Neural cell (in vitro differentiated cells): ENCODE data around the gene ACSS1. TPM values are rescaled to one million over a fixed set of nuclear protein-coding genes. Genes with fewer than 3 reads are reported as not detected.

Experiments used
- H2AFZ ChIP-seq: fragments of 200-600, 300-800 bp; sonication (generic), shearing (Covaris generic); 2 replicates; pipeline ENCODE4 v1.6.0; 2014; ENCODE audit warnings: low read depth, mild to moderate bottlenecking, antibody characterized with exemption, low read length, moderate library complexity
- H3F3A ChIP-seq: fragments of 200-600 bp; shearing (Covaris generic); 2 replicates; pipeline ENCODE4 v1.6.1; 2016; ENCODE audit warnings: mild to moderate bottlenecking, moderate library complexity, mixed read lengths, antibody characterized with exemption, low read length; ENCODE audit not compliant: insufficient read depth, poor library complexity, severe bottlenecking
- H3K27ac ChIP-seq: fragments of 200-600, 300-800 bp; sonication (generic), shearing (Covaris generic); 2 replicates; pipeline ENCODE4 v1.5.1; 2014; ENCODE audit warnings: mild to moderate bottlenecking, low read length, moderate library complexity
- H3K27me3 ChIP-seq: fragments of 300-800, 200-600 bp; sonication (generic), shearing (Covaris generic); 2 replicates; pipeline ENCODE4 v1.6.0; 2014; ENCODE audit warnings: mild to moderate bottlenecking, low read depth, low read length, moderate library complexity; ENCODE audit not compliant: insufficient read depth
- H3K36me3 ChIP-seq: fragments of 300-800, 200-600 bp; sonication (generic), shearing (Covaris generic); 2 replicates; pipeline ENCODE4 v1.5.1; 2014; ENCODE audit warnings: mild to moderate bottlenecking, antibody characterized with exemption, low read length, moderate library complexity; ENCODE audit not compliant: insufficient read depth
- H3K4me2 ChIP-seq: fragments of 300-800, 200-600 bp; sonication (generic), shearing (Covaris generic); 2 replicates; pipeline ENCODE4 v1.6.0; 2014; ENCODE audit warnings: mild to moderate bottlenecking, low read length
- H3K4me3 ChIP-seq: fragments of 300-800, 200-600 bp; sonication (generic), shearing (Covaris generic); 2 replicates; pipeline ENCODE4 v1.5.1; 2014; ENCODE audit warnings: mild to moderate bottlenecking, low read length, moderate library complexity
- H3K79me2 ChIP-seq: fragments of 200-600 bp; shearing (Covaris generic); replicated peaks from 2 replicates; pipeline ENCODE4 v1.6.0; 2014; ENCODE audit warnings: mild to moderate bottlenecking, low read length, moderate library complexity; ENCODE audit not compliant: insufficient read depth
- H3K9ac ChIP-seq: fragments of 300-800, 200-600 bp; sonication (generic), shearing (Covaris generic); 2 replicates; pipeline ENCODE4 v1.6.1; 2016; ENCODE audit warnings: mild to moderate bottlenecking, low read length, mixed read lengths
- H3K9me2 ChIP-seq: fragments of 200-600 bp; shearing (Covaris generic); 2 replicates; pipeline ENCODE4 v1.6.1; 2016; ENCODE audit warnings: mild to moderate bottlenecking, low read length, mixed read lengths; ENCODE audit not compliant: insufficient read depth
- H3K9me3 ChIP-seq: fragments of 200-600, 300-800 bp; sonication (generic), shearing (Covaris generic); 2 replicates; pipeline ENCODE4 v1.6.1; 2016; ENCODE audit warnings: mild to moderate bottlenecking, mixed run types, low read length, moderate library complexity, mixed read lengths
- H4K20me1 ChIP-seq: fragments of 200-600 bp; shearing (Covaris generic); 2 replicates; pipeline ENCODE4 v1.6.1; 2016; ENCODE audit warnings: mild to moderate bottlenecking, mixed run types; ENCODE audit not compliant: insufficient read depth
- CTCF ChIP-seq: fragments of 450-650 bp; IDR thresholded peaks from 2 replicates; pipeline ENCODE4 v1.5.1; 2014; ENCODE audit warnings: antibody characterized with exemption, mild to moderate bottlenecking, moderate library complexity; ENCODE audit not compliant: poor library complexity, severe bottlenecking
- EP300 ChIP-seq: fragments of 450-650 bp; conservative IDR thresholded peaks from 2 replicates; pipeline ENCODE4 v1.6.1; 2014; ENCODE audit warnings: antibody characterized with exemption, mild to moderate bottlenecking, moderate library complexity; ENCODE audit not compliant: poor library complexity, severe bottlenecking
- EZH2 ChIP-seq: fragments of 200-600, 300-800 bp; shearing (Covaris generic), sonication (generic); IDR thresholded peaks from 2 replicates; pipeline ENCODE4 v1.6.1; 2014; ENCODE audit warnings: antibody characterized with exemption, low read length, borderline replicate concordance, mild to moderate bottlenecking; ENCODE audit not compliant: insufficient read depth, poor library complexity, severe bottlenecking
- MXI1 ChIP-seq: fragments of 450-650 bp; conservative IDR thresholded peaks from 2 replicates; pipeline ENCODE4 v1.6.1; 2014; ENCODE audit warnings: antibody characterized with exemption, mild to moderate bottlenecking; ENCODE audit not compliant: poor library complexity, severe bottlenecking
- POLR2AphosphoS5 ChIP-seq: IDR thresholded peaks from 2 replicates; pipeline ENCODE4 v1.6.1; 2012
- RAD21 ChIP-seq: fragments of 450-650 bp; conservative IDR thresholded peaks from 2 replicates; pipeline ENCODE4 v1.6.1; 2014; ENCODE audit warnings: antibody characterized with exemption, mild to moderate bottlenecking, moderate library complexity
- REST ChIP-seq: IDR thresholded peaks from 2 replicates; pipeline ENCODE4 v1.6.1; 2012; ENCODE audit warnings: borderline replicate concordance
- SMC3 ChIP-seq: fragments of 450-650 bp; conservative IDR thresholded peaks from 2 replicates; pipeline ENCODE4 v1.6.1; 2014; ENCODE audit warnings: antibody characterized with exemption, mild to moderate bottlenecking, moderate library complexity; ENCODE audit not compliant: poor library complexity
- TAF1 ChIP-seq: IDR thresholded peaks from 2 replicates; pipeline ENCODE4 v1.6.1; 2012; ENCODE audit warnings: low read depth
- polyA plus RNA-seq: library from polyadenylated mRNA; depleted of rRNA; stranded (reverse); fragments of >200 nt; gene quantifications from 2 replicates; pipeline ENCODE4 v1.2.3, GENCODE V29; 2014

Gene ACSS1
- polyA plus RNA-seq, 1 donor from 2014 or later = not detected

GRCh38 chr20:24987244-24987643 is 70.7 kb downstream of the ACSS1 start:
- Histone ChIP-seq H2AFZ (no peak overlapping the region), H3F3A (no peaks in the 10 kb centered on the region), H3K36me3 (no peaks in the 10 kb centered on the region), H3K9ac (no peak overlapping the region), H3K27me3 (no peaks in the 10 kb centered on the region), H3K79me2 (peaks cover 44% of the 10 kb centered on the region), H3K4me3 (no peak overlapping the region), H3K27ac (no peak overlapping the region), H3K9me2 (no peaks in the 10 kb centered on the region), H3K9me3 (no peaks in the 10 kb centered on the region), H4K20me1 (no peaks in the 10 kb centered on the region), H3K4me2 (no peak overlapping the region)
- no peak for TF ChIP-seq EZH2
- no peak for TF ChIP-seq RAD21
- TF ChIP-seq EP300 = no peak
- TF ChIP-seq MXI1 = no peak
- no peak for TF ChIP-seq CTCF
- TF ChIP-seq REST = no peak
- TF ChIP-seq TAF1 = no peak
- TF ChIP-seq SMC3 = no peak
- no peak for TF ChIP-seq POLR2AphosphoS5

GRCh38 chr20:24986436-24987015 is 71.4 kb downstream of the ACSS1 start:
- Histone ChIP-seq H3K4me2 (no peak overlapping the region), H4K20me1 (no peaks in the 10 kb centered on the region), H3K9me2 (no peaks in the 10 kb centered on the region), H2AFZ (no peak overlapping the region), H3K27ac (no peak overlapping the region), H3K79me2 (peaks cover 40% of the 10 kb centered on the region), H3K9ac (no peak overlapping the region), H3K36me3 (no peaks in the 10 kb centered on the region), H3F3A (no peaks in the 10 kb centered on the region), H3K9me3 (no peaks in the 10 kb centered on the region), H3K27me3 (no peaks in the 10 kb centered on the region), H3K4me3 (no peak overlapping the region)
- no peak for TF ChIP-seq CTCF
